HG03103 (cell line): ENCODE measurements around the gene FBXW5.

ENCODE experiments used
- ATAC-seq: cut with Tn5 transposase; IDR thresholded peaks from one replicate; pipeline ENCODE4 v1.9.1; 2021; ENCODE audit warnings: low read depth; ENCODE audit not compliant: unreplicated experiment

Gene FBXW5

DNA sequence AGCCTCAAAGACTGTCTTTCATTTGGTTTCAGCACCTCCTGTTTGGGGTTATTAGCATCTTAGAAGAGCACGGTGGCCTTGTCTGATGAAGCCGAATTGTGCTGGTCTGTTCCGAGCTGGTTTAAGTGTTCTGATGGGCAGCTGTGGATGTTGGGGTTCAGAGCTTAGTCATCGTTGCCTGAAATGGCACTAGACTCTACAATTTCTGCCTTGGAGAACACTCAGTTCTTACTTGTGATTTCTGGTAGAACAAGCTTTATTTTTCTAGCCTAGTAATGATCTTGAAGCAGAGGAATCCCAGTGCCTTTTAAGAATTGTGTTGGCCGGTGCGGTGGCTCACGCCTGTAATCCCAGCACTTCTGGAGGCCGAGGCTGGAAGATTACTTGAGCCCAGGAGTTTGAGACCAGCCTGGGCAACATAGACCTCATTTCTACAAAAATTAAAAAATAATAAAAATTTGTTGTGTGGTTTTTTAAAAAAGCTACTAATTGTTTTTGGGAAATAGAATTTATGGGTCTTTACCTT lies 7.8 kb downstream of the FBXW5 start:
- no peak for ATAC-seq

DNA sequence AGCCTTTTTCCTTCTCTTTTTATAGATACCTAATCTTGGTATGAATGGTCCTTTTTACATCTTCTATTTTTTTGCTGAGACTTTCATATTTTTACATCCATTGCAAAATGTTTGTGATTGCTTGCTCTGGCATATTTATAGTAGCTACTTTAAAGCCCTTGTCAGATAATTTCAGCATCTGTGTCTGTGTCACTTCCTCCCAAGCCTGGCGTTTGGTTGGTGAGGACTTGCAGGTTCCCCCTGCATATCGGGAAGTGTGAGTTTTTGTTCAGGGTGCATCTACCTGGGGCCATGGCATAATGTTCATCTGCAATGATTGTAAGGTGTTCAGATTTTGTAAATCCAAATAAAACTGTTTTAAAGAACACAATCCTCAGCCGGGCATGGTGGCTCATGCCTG lies 8.9 kb downstream of the FBXW5 start:
- ATAC-seq: no peak

DNA sequence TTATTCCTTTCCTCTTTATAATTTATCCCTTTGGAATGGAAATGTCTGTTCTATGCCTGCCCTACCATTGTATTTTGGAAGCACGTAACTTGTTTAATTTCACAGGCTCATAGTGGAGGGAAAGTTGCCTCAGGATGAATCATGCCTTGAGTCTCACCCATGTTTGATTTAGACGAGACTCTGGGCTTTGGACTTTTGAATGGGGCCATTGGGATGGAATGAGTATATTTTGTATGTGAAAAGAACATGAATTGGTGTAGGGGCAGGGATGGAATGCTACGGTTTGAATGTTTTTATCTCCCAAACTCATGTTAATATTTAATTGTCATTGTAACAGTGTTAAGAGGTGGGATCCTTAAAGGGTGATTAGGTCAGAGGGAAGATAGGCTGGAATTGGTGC lies 10.3 kb downstream of the FBXW5 start:
- ATAC-seq: no peak

DNA sequence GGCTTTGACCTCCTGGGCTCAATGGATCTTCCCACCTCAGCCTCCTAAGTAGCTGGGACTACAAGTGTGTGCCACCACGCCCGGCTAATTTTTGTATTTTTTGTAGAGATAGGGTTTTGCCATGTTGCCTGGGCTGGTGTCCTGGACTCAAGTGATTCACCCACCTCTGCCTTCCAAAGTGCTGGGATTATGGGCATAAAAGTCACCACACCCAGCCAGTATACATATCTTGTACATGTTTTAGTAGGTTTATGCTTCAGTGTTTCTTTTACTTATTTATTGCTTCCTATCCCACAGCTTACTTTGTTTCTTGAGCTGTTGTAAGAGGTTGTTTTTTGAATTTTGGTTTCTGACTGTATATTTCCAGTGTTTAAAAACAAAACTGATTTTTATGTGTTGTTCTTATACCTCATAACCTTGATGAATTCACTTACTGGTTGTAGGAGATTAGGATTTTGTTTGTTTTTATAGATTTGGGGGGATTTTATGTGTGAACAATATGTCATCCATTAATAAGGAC lies 12.9 kb downstream of the FBXW5 start:
- no peak for ATAC-seq

DNA sequence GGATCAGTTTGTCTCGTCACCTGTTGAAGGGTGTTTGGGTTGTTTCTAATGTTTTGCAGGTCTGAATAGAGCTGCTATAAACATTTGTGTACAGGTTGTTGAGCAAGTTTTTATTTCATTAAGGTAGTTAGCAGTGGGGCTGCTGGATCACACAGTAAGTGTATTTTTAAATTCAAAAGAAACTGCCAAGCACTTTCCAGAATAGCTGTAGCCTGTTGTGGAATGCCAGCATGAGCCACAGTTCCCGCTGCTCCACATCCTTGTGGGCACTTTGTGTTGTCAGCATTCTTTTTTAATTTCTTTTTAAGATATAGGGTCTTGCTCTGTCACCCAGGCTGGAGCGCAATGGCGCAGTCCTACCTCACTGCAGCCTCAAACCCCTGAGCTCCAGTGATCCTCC lies 14.5 kb downstream of the FBXW5 start:
- ATAC-seq: no peak

DNA sequence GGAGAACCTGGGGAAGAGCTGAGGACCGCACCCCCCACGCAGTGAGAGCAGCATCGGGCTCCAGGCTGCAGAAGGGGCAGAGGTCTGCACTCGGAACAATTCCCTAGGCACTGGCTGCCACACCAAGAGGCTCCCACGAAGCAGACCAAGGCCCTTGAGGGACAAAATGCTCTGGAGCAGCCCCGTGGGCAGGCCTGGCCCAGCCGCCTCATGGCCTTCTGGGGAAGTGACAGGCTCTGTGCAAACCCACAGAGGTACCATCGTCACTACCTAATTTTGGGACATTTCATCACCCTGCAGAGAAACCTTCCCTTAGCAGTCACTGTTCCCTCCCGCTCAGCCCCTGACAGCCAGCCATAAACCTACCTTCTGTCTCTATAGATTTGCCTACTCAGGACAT lies 15.9 kb downstream of the FBXW5 start:
- ATAC-seq: no peak

DNA sequence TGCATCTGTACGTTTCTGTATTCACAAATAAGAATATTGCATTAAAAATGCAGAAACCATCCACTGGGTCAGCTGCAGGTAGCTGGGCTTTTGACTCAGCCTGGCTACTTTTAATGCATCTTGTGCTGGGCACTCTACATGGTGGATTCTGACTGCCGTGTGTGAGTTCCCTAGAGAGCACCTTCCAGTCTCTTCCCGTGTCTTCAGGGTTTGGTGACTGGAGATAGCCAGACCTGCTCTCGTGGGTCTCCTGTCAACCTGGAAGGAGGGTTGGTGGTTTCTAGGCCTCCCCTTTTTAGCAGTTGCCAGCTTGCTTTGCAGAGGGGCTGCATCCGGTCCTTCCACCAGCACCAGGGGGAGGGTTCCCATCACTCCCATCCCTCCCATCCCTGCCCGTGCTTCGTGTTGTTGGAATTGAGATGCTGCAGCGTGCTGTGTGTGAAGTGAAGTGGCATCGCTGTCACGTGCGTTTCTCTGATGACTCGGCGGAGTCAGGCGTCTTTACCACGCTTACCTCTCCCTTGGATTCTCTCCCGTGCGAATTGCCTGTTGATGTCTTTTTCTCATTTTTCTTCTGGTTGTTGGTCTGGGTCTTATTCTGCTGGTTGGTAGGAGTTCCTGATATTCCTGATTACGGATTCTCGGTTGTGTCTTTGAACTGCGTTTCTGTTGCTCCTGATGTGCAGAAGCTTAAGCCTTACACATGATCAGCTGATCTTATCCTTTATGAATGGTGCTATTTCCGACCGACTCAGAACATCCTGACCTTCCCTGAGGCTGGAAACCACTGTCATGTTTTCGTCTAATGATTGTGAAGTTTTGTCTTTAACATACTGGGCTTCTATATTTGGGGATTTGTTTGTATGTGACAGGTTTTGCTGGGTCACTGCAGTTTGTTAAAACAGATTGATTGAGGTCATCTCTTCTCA lies 16.9 kb downstream of the FBXW5 start:
- no peak for ATAC-seq

DNA sequence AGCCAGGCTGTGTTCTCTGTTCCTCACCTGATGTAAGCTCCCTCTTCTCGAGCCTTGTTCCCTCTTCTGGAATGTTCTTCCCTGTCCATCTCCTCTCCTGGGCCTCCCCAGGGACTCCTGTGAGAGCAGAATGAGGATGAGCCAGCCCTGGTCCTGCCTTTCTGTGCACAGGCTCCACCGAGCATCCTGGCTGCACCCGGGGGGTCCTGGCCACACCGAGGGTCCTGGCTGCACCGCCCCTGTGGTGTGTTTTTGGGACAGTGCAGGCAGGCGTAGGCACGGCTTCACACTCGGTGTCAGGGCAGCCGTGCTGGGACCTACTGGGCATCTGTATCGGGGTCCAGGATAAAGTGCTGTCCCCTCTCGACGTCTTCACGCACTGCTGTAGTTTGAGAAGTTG lies 17.8 kb downstream of the FBXW5 start:
- ATAC-seq: no peak

DNA sequence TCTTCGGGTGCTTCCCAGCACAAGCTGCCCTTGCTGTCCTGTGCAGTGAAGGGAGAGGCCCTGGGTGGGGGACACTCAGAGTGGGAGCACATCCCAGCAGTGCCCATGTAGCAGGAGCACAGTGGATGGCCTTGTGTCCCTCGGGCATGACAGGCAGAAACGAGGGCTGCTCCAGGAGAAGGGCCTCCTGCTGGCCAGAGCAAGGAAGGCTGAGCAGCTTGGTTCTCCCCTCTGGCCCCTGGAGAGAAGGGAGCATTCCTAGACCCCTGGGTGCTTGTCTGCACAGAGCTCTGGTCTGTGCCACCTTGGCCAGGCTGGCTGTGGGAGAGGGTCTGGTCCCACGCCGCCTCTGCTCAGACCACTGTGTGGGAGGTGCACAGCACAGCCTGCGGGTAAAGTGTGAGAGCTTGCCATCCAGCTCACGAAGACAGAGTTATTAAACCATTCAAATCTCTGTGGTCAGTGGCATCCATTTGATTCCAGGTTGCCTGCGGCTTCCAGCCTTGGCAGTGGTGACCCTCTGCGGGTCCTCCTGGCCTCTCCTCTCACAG lies 18.3 kb downstream of the FBXW5 start:
- no peak for ATAC-seq

DNA sequence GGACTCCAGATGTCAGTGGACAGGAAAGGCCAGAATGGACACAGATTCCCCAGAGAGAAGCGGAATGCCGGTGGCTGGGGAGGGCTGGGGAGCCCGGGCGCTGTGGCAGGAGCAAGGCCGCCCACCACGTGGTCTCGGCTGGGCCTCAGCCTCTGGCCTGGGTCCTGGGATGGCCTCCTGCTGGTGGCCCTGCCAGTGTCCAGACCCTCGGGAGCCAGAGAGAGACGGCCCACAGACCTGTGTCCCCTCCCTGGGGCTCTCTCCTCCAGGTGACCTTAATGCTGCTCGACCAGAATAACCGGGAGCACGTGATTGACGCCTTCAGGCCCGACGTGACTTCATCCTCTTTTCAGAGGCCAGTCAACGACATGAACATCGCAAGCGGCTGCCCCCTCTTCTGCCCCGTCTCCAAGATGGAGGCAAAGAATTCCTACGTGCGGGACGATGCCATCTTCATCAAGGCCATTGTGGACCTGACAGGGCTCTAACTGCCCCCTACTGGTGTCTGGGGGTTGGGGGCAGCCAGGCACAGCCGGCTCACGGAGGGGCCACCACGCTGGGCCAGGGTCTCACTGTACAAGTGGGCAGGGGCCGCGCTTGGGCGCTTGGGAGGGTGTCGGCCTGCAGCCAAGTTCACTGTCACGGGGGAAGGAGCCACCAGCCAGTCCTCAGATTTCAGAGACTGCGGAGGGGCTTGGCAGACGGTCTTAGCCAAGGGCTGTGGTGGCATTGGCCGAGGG lies 19.0 kb downstream of the FBXW5 start:
- ATAC-seq: no peak

DNA sequence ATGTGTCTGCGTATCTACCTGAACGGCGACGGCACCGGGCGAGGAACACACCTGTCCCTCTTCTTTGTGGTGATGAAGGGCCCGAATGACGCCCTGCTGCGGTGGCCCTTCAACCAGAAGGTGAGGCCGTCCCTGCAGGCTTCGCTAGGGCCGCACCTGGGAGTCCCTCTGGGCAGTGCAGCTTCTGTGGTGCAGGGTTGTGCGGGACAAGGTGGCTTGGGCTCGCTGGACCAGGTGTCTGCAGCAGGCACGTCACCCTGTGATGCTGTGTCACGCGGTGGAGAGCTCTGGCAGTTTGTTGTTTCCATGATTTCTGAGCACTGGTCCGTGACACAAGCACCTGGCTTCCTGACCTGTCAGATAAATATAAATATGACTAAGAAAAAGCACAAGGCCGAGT lies 20.7 kb downstream of the FBXW5 start:
- ATAC-seq: no peak

DNA sequence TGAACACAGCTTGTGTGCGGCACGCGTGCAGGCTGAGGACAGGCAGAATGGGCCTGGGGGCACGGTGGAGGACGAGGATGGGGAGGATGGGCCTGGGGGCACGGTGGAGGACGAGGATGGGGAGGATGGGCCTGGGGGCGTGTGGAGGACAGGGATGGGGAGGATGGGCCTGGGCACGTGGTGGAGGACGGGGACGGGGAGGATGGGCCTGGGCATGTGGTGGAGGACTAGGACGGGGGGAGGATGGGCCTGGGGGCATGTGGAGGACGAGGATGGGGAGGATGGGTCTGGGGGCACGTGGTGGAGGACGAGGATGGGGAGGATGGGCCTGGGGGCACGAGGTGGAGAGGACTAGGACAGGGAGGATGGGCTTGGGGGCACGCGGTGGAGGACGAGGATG lies 22.0 kb downstream of the FBXW5 start:
- no peak for ATAC-seq

DNA sequence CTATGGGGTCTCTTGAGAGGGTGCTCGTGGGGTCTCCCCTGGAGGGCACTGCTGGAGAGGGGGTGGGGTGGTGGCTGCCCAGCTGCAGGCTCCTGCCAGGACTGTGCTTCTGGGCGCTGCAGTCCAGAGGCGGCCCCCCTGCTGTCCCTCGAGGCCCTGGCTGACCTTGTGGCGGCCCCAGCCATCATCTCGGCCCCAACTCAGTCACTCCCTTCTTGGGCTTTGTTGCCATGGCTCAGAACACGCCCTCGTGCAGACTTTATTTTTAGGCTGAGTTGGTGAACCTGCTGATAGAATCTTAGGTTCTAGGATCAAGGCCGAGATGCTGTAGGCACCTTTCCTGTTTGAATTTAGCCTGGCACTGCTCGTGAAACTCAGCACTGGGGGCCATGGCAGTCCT lies 22.8 kb downstream of the FBXW5 start:
- no peak for ATAC-seq

DNA sequence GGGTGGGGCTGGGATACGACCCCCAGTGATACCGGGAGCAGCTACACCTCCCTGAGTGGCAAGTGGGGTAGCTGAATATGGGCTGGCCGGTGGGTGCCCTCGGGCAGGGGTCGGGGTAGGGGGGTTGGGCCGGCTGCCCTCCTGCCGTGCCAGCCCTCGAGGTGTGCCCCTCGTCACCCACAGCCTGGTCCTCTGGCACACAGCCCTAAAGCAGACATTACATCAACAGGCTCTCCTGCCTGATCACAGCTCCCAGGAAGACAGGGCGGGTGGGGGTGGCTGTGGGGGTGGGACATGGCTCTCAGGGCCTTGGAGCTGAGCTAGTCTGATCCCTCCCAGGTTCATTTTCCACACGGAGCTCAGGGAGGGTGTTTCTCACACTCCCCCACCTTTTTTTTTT lies 23.2 kb downstream of the FBXW5 start:
- no peak for ATAC-seq

DNA sequence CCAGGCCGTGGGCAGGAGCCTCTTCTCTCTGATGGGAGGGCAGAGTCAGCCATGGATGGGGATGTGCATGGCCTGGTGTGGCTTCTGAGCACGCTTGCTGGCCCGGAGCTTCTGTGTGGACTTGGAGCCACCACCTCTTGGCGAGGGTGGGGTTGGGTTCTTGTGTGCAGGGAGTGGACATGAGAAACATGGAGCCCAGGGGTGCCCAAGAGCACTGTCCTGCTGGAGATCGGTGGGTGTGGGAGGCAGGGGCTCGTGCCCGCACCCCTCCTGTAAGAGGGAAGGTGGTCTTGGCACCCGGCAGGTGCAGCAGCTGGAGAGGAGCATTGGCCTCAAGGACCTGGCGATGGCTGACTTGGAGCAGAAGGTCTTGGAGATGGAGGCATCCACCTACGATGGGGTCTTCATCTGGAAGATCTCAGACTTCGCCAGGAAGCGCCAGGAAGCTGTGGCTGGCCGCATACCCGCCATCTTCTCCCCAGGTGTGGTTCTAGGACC lies 23.8 kb downstream of the FBXW5 start:
- ATAC-seq: no peak

DNA sequence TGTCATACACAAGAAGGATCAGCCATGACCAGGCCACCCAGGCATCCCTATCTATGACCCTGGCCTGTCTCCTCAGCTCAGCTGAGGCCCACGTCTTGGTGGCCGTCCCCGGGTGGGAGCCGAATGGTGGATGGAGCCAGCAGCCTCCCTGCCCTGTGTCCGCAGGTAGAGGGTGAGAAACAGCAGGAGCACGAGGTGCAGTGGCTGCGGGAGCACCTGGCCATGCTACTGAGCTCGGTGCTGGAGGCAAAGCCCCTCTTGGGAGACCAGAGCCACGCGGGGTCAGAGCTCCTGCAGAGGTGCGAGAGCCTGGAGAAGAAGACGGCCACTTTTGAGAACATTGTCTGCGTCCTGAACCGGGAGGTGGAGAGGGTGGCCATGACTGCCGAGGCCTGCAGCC lies 24.5 kb downstream of the FBXW5 start:
- ATAC-seq: no peak

DNA sequence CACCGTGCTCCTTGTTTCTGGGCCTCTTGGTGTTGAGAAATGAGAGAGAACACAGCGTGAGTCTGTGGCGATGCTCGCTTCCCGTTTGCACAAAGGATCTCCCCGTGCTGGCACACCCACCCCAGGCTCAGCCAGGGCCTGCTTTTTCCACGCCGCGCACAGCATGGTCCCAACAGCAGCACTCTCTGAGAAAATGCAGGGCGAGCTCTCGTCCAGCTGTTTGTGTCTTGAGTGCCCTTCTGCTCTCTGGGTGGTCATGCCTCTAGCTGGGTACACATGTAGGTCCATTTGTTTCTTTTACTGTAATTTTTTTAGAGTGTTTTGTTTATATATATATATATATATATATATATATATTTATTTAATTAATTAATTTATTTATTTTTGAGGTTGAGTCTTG lies 26.6 kb downstream of the FBXW5 start:
- no peak for ATAC-seq

DNA sequence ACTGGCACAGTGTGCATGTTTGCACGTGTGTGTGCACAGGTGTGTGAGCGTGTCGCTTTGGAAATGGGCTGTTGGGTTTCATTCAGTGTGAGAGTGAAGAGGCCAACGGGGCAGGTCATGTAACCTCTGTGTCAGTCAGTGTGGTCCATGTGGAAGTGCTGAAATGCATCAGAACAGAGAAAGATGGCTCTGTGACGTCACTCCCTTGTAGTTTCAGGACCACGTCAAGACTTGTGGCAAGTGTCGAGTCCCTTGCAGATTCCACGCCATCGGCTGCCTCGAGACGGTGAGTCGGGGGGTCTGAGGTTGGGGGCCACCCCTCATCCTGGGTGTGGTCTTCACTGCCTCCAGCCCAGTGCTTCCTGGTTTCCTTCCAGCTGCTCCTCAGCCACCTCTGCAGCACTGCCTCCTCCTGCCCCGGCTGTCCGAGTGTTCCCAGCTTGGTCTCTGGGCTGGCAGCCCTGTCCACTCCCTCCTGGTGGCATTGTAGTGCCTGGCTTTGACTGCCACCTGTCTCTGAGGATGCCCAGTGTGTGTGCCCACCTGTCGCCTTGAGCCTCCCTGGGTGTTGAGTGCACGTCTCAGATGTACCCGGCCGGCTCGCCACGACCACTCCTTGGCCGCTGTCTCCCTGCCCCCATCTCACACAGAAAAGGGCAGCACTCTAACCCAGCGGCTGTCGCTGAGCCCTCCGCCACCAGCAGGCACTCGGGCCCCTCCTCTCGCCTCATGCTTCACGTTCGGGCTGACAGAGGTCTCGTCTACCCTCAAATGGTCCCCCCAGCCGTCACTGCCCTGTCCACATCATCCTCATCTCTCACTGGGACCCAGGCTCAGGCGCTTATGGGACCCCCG lies 28.0 kb downstream of the FBXW5 start:
- no peak for ATAC-seq

DNA sequence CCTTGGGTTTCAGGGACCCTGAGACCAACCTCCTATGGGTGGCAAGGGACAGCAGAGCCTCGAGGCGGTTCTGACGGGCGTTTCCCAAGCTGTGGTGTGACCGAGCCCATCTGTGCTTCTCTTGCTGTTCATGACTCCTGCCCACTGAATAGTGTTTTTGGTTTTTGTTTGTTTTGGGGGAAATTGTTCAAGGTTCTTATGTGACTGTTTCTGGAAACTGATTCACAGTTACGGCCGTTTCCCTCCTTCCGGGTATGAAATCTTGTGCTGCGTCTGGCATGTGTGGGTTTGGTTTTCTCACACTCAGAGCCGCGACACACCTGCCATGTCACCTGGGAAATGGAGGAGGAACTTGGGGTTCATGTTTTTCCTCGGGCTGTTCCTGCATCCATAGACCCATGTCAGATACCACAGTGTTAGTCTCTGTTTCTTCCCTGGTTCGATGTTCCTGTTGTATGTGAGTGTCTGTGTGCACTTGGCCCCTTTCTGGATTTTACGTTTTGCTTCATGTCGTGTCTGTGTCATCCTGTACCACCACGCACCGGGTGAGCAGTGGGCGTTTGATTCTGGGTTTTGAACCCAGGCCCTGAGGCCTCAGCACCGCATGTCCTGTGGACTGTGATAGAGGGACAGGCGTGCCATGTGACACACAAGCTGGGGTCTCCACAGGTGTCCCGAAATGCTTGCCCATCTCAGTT lies 28.8 kb downstream of the FBXW5 start:
- no peak for ATAC-seq
